ENCODE results near the gene RAMACL. TPM values are rescaled to one million over a fixed set of nuclear protein-coding genes. Genes with fewer than 3 reads are reported as not detected.

Gene RAMACL
- total and polyA plus RNA-seq, 2 donors (not counting 1 experiment from before 2014, with no cell fraction given): 0.22 to 5.0 TPM

GRCh38 chr6:166538297-166539010, 48.0 kb downstream of the RAMACL start:
- Histone ChIP-seq H3K9me3 (ENCODE audit: control insufficient read depth, insufficient read depth, low read depth, low read length) (no peaks in the 10 kb centered on the region), H3K36me3 (ENCODE audit: control insufficient read depth, insufficient read depth, low read length) (peaks cover 4% of the 10 kb centered on the region), H3K27me3 (ENCODE audit: control insufficient read depth, insufficient read depth, low read length) (no peaks in the 10 kb centered on the region), H3K4me2 (ENCODE audit: extremely low read depth, insufficient read depth, low read length) (no peak overlapping the region), H3K4me1 (ENCODE audit: control insufficient read depth, extremely low read depth, insufficient read depth, low read length) (no peaks in the 10 kb centered on the region), H2AFZ (ENCODE audit: low read length) (no peak overlapping the region), H3K79me2 (ENCODE audit: control insufficient read depth, insufficient read depth, low read length) (no peaks in the 10 kb centered on the region), H3K4me3 (replicated peaks in 1 of 4; ENCODE audit: control extremely low read depth in 1 of 4, insufficient read depth in 1 of 4, low read depth in 3 of 4, low read length in 4 of 4) (no peak overlapping the region), H4K20me1 (ENCODE audit: control insufficient read depth, extremely low read depth, insufficient read depth, low read length) (no peaks in the 10 kb centered on the region), H3K9ac (ENCODE audit: insufficient read depth, low read length) (no peak overlapping the region), H3K27ac (ENCODE audit: insufficient read depth, low read length) (no peak overlapping the region)
- DNase-seq (ENCODE audit: low read depth in 2 of 2): no peak
- TF ChIP-seq, protein P1, sequence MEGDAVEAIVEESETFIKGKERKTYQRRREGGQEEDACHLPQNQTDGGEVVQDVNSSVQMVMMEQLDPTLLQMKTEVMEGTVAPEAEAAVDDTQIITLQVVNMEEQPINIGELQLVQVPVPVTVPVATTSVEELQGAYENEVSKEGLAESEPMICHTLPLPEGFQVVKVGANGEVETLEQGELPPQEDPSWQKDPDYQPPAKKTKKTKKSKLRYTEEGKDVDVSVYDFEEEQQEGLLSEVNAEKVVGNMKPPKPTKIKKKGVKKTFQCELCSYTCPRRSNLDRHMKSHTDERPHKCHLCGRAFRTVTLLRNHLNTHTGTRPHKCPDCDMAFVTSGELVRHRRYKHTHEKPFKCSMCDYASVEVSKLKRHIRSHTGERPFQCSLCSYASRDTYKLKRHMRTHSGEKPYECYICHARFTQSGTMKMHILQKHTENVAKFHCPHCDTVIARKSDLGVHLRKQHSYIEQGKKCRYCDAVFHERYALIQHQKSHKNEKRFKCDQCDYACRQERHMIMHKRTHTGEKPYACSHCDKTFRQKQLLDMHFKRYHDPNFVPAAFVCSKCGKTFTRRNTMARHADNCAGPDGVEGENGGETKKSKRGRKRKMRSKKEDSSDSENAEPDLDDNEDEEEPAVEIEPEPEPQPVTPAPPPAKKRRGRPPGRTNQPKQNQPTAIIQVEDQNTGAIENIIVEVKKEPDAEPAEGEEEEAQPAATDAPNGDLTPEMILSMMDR (conservative IDR thresholded peaks at IDR 0.05 in 1 of 2, IDR thresholded peaks at IDR 0.05 in 1 of 2; ENCODE audit: low read depth in 1 of 2, low read length in 2 of 2): no peak
- TF ChIP-seq EZH2 (IDR thresholded peaks at IDR 0.05; ENCODE audit: low read length, missing control alignments): no peak

DNA sequence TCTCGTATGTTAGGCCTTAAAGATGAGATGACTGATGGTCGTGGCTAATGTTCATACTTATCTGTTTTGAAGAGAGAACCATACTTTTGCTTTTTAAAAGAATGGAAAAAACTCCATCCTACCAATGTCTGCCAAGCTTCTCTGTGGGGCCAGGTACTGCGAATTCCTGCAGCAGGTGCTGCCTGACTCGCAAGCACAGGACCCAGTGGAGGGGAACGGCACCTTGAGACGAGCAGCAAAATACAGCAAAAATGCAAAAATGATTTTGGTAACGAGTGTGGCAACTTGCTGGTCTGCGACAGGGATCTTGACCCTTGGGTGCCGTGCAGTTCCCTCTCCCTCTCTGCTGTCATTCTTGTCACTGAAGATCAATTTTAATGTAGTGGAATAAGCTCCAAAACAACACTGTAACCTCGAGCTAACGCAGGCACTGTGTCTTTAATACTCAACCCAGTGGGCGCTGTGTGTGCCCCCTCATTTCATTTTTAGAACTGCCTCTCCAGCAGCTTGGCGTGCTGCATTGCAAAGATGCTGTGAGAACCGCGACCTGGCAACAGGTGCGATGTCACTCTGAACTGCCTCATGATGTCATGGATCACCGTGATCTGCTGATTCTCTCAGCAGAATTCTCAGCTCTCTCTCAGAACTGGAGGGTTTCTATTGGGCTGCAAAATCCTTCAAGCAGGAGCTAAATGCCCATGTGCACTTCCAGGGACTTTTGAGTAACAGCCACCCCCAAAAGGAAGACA, 51.6 kb downstream of the RAMACL start:
- Histone ChIP-seq H3K9ac (ENCODE audit: insufficient read depth, low read length) (no peak overlapping the region), H3K4me3 (replicated peaks in 1 of 4; ENCODE audit: control extremely low read depth in 1 of 4, insufficient read depth in 1 of 4, low read depth in 3 of 4, low read length in 4 of 4) (no peak overlapping the region), H3K4me2 (ENCODE audit: extremely low read depth, insufficient read depth, low read length) (no peak overlapping the region), H4K20me1 (ENCODE audit: control insufficient read depth, extremely low read depth, insufficient read depth, low read length) (no peaks in the 10 kb centered on the region), H3K27me3 (ENCODE audit: control insufficient read depth, insufficient read depth, low read length) (no peaks in the 10 kb centered on the region), H3K4me1 (ENCODE audit: control insufficient read depth, extremely low read depth, insufficient read depth, low read length) (no peaks in the 10 kb centered on the region), H2AFZ (ENCODE audit: low read length) (no peak overlapping the region), H3K36me3 (ENCODE audit: control insufficient read depth, insufficient read depth, low read length) (peaks cover 15% of the 10 kb centered on the region), H3K79me2 (ENCODE audit: control insufficient read depth, insufficient read depth, low read length) (no peaks in the 10 kb centered on the region), H3K27ac (ENCODE audit: insufficient read depth, low read length) (no peak overlapping the region), H3K9me3 (ENCODE audit: control insufficient read depth, insufficient read depth, low read depth, low read length) (no peaks in the 10 kb centered on the region)
- no peak for DNase-seq (ENCODE audit: low read depth in 2 of 2)
- TF ChIP-seq, protein P1 (conservative IDR thresholded peaks at IDR 0.05 in 1 of 2, IDR thresholded peaks at IDR 0.05 in 1 of 2; ENCODE audit: low read depth in 1 of 2, low read length in 2 of 2): no peak
- TF ChIP-seq EZH2 (IDR thresholded peaks at IDR 0.05; ENCODE audit: low read length, missing control alignments): no peak

- H3K4me2 ChIP-seq (ENCODE audit: extremely low read depth, insufficient read depth, low read length): no peak overlapping the region
- H2AFZ ChIP-seq (ENCODE audit: low read length): no peak overlapping the region
- peaks cover 13% of the 10 kb centered on the region for H3K36me3 ChIP-seq (ENCODE audit: control insufficient read depth, insufficient read depth, low read length)
- no peaks in the 10 kb centered on the region for H3K79me2 ChIP-seq (ENCODE audit: control insufficient read depth, insufficient read depth, low read length)
- H4K20me1 ChIP-seq (ENCODE audit: control insufficient read depth, extremely low read depth, insufficient read depth, low read length): no peaks in the 10 kb centered on the region
- H3K9me3 ChIP-seq (ENCODE audit: control insufficient read depth, insufficient read depth, low read depth, low read length): no peaks in the 10 kb centered on the region
- no peak for TF ChIP-seq EZH2 (IDR thresholded peaks at IDR 0.05; ENCODE audit: low read length, missing control alignments)
- TF ChIP-seq, protein P1 (conservative IDR thresholded peaks at IDR 0.05 in 1 of 2, IDR thresholded peaks at IDR 0.05 in 1 of 2; ENCODE audit: low read depth in 1 of 2, low read length in 2 of 2): no peak
- no peaks in the 10 kb centered on the region for H3K4me1 ChIP-seq (ENCODE audit: control insufficient read depth, extremely low read depth, insufficient read depth, low read length)
- DNase-seq (ENCODE audit: low read depth in 2 of 2): no peak
- H3K9ac ChIP-seq (ENCODE audit: insufficient read depth, low read length): no peak overlapping the region
- no peak overlapping the region for H3K4me3 ChIP-seq (replicated peaks in 1 of 4; ENCODE audit: control extremely low read depth in 1 of 4, insufficient read depth in 1 of 4, low read depth in 3 of 4, low read length in 4 of 4)
- no peak overlapping the region for H3K27ac ChIP-seq (ENCODE audit: insufficient read depth, low read length)
- H3K27me3 ChIP-seq (ENCODE audit: control insufficient read depth, insufficient read depth, low read length): no peaks in the 10 kb centered on the region
These were observed 53.2 kb downstream of the RAMACL start for GRCh38 chr6:166533205-166533824.

Data from fibroblast of lung (primary cell).